PFSK-1 (cell line): ENCODE measurements around the gene SFXN2.

Experiments
- FOXP2 ChIP-seq: optimal IDR thresholded peaks from 2 replicates; pipeline ENCODE3; 2011; ENCODE audit warnings: borderline replicate concordance, control low read depth, inconsistent platforms; ENCODE audit not compliant: insufficient read depth; ENCODE audit errors: extremely low read length, extremely low read depth
- POLR2AphosphoS5 ChIP-seq: IDR thresholded peaks from 2 replicates; pipeline ENCODE4 v1.6.1; 2012; ENCODE audit warnings: low read depth, mild to moderate bottlenecking, control low read depth, low read length, moderate library complexity
- SIN3A ChIP-seq: IDR thresholded peaks from 2 replicates; pipeline ENCODE4 v1.6.1; 2012; ENCODE audit warnings: mild to moderate bottlenecking, low read length, moderate library complexity, borderline replicate concordance; ENCODE audit not compliant: insufficient read depth
- TAF1 ChIP-seq: IDR thresholded peaks from 2 replicates; pipeline ENCODE4 v1.6.1; 2012; ENCODE audit warnings: low read length, control low read depth, borderline replicate concordance; ENCODE audit not compliant: insufficient read depth
- TF ChIP-seq, protein P1 (sequence below), 2 experiments: IDR thresholded peaks; 2 replicates each; pipeline versions ENCODE4 v1.6.1 to v1.8.0; 2011 to 2012; ENCODE audit warnings: low read depth in 2 of 2, low read length in 2 of 2, control low read depth in 1 of 2, inconsistent platforms in 1 of 2, mild to moderate bottlenecking in 1 of 2, moderate library complexity in 1 of 2; ENCODE audit not compliant: insufficient read depth in 1 of 2

DNA sequence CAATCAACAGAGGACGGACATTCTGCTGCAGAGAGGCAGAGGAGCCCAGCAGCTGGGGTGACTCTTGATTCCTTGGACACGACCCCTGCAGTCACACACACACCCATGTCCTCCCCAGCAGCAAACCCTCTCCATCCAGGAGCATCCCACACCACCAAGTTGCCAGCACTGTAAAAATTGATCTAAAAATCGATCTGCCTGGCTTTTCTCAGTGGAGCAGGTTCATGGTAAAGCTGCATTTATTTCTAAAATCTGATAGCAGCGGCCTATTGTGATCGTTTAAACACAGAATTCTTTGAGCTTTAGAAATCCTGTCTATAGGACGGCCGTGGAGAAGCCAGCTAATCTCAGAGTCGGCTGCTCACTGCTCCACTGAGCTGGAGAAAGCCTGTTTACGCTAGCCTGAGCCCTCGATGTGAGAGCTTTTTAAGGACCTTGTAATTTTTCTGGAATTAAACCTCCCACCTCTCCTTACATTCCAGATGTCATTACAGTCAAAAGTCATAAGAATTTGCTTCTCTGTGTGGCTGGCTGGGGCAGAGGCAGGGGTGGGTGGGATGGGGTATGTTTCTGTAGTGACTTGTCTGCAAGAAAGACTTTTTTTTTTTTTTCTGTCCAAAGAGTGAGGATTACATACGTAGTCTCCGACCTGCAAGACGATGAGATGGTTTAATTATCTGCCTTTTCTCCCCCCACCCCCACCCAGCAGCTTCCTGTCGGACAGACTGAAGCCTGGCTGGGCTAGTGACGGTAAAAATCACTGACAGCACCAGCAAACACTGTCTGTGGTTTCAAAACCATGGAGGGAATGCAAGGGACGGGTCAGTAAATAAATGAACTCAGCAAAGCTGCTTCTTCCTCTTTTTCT is 38.5 kb upstream of the SFXN2 start:
- TF ChIP-seq, protein P1, sequence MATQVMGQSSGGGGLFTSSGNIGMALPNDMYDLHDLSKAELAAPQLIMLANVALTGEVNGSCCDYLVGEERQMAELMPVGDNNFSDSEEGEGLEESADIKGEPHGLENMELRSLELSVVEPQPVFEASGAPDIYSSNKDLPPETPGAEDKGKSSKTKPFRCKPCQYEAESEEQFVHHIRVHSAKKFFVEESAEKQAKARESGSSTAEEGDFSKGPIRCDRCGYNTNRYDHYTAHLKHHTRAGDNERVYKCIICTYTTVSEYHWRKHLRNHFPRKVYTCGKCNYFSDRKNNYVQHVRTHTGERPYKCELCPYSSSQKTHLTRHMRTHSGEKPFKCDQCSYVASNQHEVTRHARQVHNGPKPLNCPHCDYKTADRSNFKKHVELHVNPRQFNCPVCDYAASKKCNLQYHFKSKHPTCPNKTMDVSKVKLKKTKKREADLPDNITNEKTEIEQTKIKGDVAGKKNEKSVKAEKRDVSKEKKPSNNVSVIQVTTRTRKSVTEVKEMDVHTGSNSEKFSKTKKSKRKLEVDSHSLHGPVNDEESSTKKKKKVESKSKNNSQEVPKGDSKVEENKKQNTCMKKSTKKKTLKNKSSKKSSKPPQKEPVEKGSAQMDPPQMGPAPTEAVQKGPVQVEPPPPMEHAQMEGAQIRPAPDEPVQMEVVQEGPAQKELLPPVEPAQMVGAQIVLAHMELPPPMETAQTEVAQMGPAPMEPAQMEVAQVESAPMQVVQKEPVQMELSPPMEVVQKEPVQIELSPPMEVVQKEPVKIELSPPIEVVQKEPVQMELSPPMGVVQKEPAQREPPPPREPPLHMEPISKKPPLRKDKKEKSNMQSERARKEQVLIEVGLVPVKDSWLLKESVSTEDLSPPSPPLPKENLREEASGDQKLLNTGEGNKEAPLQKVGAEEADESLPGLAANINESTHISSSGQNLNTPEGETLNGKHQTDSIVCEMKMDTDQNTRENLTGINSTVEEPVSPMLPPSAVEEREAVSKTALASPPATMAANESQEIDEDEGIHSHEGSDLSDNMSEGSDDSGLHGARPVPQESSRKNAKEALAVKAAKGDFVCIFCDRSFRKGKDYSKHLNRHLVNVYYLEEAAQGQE (IDR thresholded peaks at IDR 0.05; ENCODE audit: insufficient read depth in 1 of 2, low read depth in 2 of 2, low read length in 2 of 2), result no peak
- TF ChIP-seq TAF1 (no peak), FOXP2 (no peak), POLR2AphosphoS5 (no peak), SIN3A (no peak)
